Keratinocyte (primary cell): Measurements from ENCODE around the gene FRMPD4.

Source experiments
- CTCF ChIP-seq, 3 experiments: IDR thresholded peaks in 1 of 3; conservative IDR thresholded peaks in 1 of 3; optimal IDR thresholded peaks in 1 of 3; 2 replicates in 2 of 3; 3 replicates in 1 of 3; pipeline versions ENCODE3 to v1.5.1; 2011; ENCODE audit warnings: low read length in 3 of 3, mild to moderate bottlenecking in 3 of 3, moderate library complexity in 2 of 3, control low read depth in 1 of 3, inconsistent platforms in 1 of 3; ENCODE audit not compliant: insufficient read depth in 2 of 3; ENCODE audit errors: extremely low read depth in 1 of 3
- EZH2 ChIP-seq: IDR thresholded peaks from one replicate; pipeline ENCODE4 v1.6.1; 2012; ENCODE audit warnings: inconsistent platforms, mild to moderate bottlenecking, low read length, moderate library complexity

GRCh38 chrX:12412561-12412960 lies 274.3 kb downstream of the FRMPD4 start:
- TF ChIP-seq CTCF (optimal IDR thresholded peaks at IDR 0.05 in 1 of 3, IDR thresholded peaks at IDR 0.05 in 1 of 3, conservative IDR thresholded peaks at IDR 0.05 in 1 of 3; ENCODE audit: extremely low read depth in 1 of 3, insufficient read depth in 2 of 3, low read length in 3 of 3): no peak
- no peak for TF ChIP-seq EZH2
